ENCODE results near the gene KDM1B.

The KDM1B gene

GRCh38 chr6:18264219-18264922 is 109.1 kb downstream of the KDM1B start, which contains the start of gene DEK:
DEK (minus strand) TSS chr6:18264530; CDS start chr6:18263987, 543 bp downstream.
- no peak for TF ChIP-seq ZNF274 (IDR thresholded peaks at IDR 0.05; ENCODE audit: low read depth, low read length)

GRCh38 chr6:18264923-18265377 is 109.7 kb downstream of the KDM1B start:
- H3K4me3 ChIP-seq (ENCODE audit: low read length), result peak overlapping the region; percentile 98
- TF ChIP-seq ZNF274 (IDR thresholded peaks at IDR 0.05; ENCODE audit: low read depth, low read length), result no peak

More at GRCh38 chr6:18264219-18264922, 109.1 kb downstream of the KDM1B start, which contains the start of gene DEK:
- H3K4me3 ChIP-seq (ENCODE audit: low read length), result peak within 1 kb of the TSS; percentile 98

GRCh38 chr6:18265787-18266522 is 110.7 kb downstream of the KDM1B start:
- TF ChIP-seq ZNF274 (IDR thresholded peaks at IDR 0.05; ENCODE audit: low read depth, low read length), result no peak
- H3K4me3 ChIP-seq (ENCODE audit: low read length), result no peak overlapping the region

GRCh38 chr6:18266523-18266912 is 111.3 kb downstream of the KDM1B start:
- TF ChIP-seq ZNF274 (IDR thresholded peaks at IDR 0.05; ENCODE audit: low read depth, low read length), result no peak
- H3K4me3 ChIP-seq (ENCODE audit: low read length), result no peak overlapping the region

GRCh38 chr6:18268066-18268465 is 112.8 kb downstream of the KDM1B start:
- H3K4me3 ChIP-seq (ENCODE audit: low read length), result no peak overlapping the region
- no peak for TF ChIP-seq ZNF274 (IDR thresholded peaks at IDR 0.05; ENCODE audit: low read depth, low read length)

- no peak for TF ChIP-seq ZNF274 (IDR thresholded peaks at IDR 0.05; ENCODE audit: low read depth, low read length)
- H3K4me3 ChIP-seq (ENCODE audit: low read length), result no peak overlapping the region
Measured at GRCh38 chr6:18269253-18269652, 114.0 kb downstream of the KDM1B start.

- TF ChIP-seq ZNF274 (IDR thresholded peaks at IDR 0.05; ENCODE audit: low read depth, low read length), result no peak
- H3K4me3 ChIP-seq (ENCODE audit: low read length), result no peak overlapping the region
Measured at GRCh38 chr6:18269717-18270116, 114.5 kb downstream of the KDM1B start.

- H3K4me3 ChIP-seq (ENCODE audit: low read length), result no peak overlapping the region
- no peak for TF ChIP-seq ZNF274 (IDR thresholded peaks at IDR 0.05; ENCODE audit: low read depth, low read length)
Measured at GRCh38 chr6:18270216-18270615, 115.0 kb downstream of the KDM1B start.

All from GM08714 (cell line).